Suprapubic skin (tissue), 3 donors: ENCODE data around the gene MOCOS.

Experiments used
- CTCF ChIP-seq, 2 donors: fragments of 200-600 bp in 1 of 2; fragments of 450-650 bp in 1 of 2; sonication (generic) in 1 of 2; IDR thresholded peaks; one replicate each; pipeline ENCODE4 v1.5.1; 2016 to 2019; ENCODE audit warnings: antibody characterized with exemption in 2 of 2, mild to moderate bottlenecking in 1 of 2, moderate library complexity in 1 of 2
- EP300 ChIP-seq: sonication (generic); formaldehyde crosslinking; IDR thresholded peaks from one replicate; pipeline ENCODE4 v1.6.1; 2017; ENCODE audit warnings: antibody characterized with exemption

- TF ChIP-seq CTCF (IDR thresholded peaks at IDR 0.05) = no peak
- TF ChIP-seq EP300 = no peak
These were observed 59.7 kb downstream of the MOCOS start for GRCh38 chr18:36247036-36247435.
